ENCODE data around the gene CNIH1.
A peak's percentile ranks its signal among the peaks of the same experiment; 100 is the strongest.

The CNIH1 gene

GRCh38 chr14:54440873-54441868 lies at the start of gene CNIH1:
TSS of gene CNIH1 (minus strand) at chr14:54441374. CDS start at chr14:54441327, 47 bp downstream.
- peak; percentile 89 to 92 for DNase-seq (ENCODE audit: low read depth in 2 of 2)

DNA sequence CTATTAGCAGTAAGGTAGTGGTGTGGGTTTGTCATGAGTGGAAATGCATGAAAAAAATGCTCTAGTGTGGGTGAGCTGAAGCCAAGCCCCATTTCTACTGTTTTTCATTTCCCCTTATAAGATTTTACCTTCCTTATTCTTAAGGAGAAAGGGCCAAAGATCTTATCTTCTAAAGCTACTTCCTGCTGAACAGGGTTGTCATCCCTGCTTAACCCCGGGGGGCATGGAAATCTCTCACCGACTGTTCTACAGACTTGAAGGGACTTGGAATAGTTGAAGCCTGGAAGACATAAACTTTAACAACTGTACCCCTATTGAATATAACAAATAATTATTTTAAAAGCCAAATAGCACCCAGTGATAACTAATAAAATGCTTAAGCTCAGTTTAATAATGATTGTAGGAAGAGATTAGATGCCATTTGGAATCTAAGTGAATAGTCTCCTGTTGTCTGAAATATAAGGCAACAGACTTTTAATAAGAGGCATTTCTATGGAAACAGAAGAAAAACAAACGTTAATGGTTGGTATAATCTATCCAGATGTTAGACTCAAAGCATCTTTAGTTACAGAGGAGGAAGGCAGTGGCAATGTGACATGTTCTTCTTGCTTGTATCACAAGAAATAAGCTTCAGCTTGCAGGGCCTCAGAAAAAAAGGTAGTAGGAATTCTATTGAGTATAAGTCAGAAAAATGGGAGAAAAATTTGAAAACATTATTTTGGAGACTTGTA lies 49.4 kb upstream of the CNIH1 start:
- DNase-seq (ENCODE audit: low read depth in 2 of 2): no peak

DNA sequence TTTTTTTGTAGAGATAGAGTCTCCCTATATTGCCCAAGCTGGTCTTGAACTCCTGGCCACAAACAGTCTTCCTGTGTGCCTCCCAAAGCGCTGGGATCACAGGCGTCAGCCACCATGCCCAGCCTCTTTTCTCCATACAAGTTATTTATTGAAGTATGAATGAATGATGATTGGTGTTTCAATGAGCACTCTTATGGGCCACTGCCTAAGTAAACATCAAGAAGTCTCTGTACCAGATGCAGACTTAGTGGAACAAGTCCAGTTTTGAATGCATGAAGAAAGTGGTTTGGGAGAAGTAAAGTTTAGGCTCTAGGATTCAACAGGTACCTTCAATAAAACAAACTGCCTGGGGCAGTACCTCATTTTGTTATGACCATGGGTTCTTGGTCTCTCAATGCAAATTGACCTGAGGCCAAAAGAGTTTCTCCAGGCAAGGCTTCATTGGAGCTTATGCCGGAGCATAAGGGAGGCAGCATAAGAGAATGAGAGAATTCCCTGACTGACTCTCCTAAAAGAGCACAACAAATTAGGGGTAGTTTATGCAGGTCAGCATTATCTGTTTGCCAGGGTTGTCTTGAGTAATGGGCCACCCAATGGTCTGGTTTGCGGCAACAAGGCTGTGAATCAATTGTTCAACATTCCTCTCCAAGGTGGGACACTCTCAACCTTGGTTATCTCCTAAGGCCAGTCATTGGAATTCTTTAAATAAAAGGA lies 48.7 kb upstream of the CNIH1 start:
- no peak for DNase-seq (ENCODE audit: low read depth in 2 of 2)

- DNase-seq (ENCODE audit: low read depth in 2 of 2): no peak
Observed at GRCh38 chr14:54489318-54489683, 48.1 kb upstream of the CNIH1 start.

GRCh38 chr14:54488646-54489317 lies 47.6 kb upstream of the CNIH1 start, which contains the start of gene GMFB:
TSS of gene GMFB (minus strand) at chr14:54488980. CDS start at chr14:54488927, 53 bp downstream.
- DNase-seq (ENCODE audit: low read depth in 2 of 2): peak; percentile 81 to 83

- no peak for DNase-seq (ENCODE audit: low read depth in 2 of 2)
Observed at GRCh38 chr14:54488318-54488645, 47.1 kb upstream of the CNIH1 start.

GRCh38 chr14:54487771-54488170 lies 46.6 kb upstream of the CNIH1 start:
- no peak for DNase-seq (ENCODE audit: low read depth in 2 of 2)

DNA sequence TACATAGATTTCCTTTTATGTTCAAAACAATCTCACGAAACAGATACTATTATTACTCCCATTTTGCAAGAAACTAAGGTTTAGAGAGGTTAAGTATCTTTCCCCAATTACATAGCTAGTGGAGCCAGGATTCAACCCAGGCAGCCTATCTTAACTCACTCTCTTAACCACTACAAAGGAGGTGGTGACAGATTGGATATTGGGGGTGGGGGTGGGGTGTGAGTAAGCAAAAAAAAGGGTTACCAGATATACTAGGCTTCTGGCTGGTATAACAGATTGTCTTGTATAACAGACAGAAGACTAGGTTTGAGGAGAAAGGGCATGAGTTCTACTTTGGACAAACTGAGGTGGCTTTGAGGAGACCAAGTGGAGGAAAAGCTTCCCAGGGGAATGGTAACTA lies 45.5 kb upstream of the CNIH1 start:
- DNase-seq (ENCODE audit: low read depth in 2 of 2): no peak

GRCh38 chr14:54483846-54484245 lies 42.7 kb upstream of the CNIH1 start:
- DNase-seq (ENCODE audit: low read depth in 2 of 2): no peak

DNA sequence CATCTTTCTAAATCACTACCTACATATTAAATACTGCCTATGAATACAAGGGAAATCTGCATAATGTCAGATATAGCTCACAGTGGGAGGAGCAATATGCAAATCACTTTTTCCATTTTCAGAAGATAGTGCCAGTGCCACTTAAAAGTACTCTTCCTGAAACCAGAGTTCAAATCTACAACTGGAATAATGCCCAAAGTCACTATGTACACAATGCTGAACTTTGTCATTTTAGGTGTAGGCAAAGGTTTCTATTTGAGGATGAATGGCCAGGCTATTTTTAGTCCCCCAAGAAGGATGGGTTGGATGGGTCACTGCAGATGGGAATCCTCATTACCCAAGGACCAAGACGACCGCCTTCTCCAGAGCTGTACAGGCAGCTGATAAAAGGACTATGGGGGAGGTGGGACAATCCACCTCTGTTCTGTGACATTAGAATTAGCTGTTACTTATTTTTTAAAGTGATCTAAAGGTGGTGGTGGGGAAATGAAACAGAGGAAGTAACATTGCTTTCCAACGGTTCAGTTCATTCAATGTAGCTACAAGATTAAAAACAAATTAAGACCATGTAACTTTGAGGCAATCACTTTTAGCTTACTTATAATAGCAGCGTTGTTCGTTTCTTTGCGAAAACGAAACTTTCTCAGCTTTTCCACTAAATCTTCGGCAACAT lies 42.0 kb upstream of the CNIH1 start:
- DNase-seq (ENCODE audit: low read depth in 2 of 2): no peak

DNA sequence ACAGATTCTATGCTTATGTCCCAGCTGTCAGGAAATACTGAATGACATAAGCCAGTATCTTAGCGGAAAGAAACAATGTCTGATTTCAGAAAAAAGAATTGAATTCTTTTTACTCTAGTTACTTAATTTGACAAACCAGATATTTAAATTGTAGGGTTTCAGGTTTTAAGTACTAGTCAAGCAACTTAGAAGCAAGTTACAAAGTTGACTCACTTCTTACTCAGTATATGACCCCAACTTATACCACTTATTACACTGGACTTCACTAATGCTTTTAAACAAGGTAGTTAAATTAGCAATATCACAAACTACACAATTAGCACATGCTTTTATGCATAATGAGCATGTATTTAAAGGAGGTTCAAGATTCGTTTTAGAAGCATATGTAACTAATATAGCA lies 40.5 kb upstream of the CNIH1 start:
- no peak for DNase-seq (ENCODE audit: low read depth in 2 of 2)

DNA sequence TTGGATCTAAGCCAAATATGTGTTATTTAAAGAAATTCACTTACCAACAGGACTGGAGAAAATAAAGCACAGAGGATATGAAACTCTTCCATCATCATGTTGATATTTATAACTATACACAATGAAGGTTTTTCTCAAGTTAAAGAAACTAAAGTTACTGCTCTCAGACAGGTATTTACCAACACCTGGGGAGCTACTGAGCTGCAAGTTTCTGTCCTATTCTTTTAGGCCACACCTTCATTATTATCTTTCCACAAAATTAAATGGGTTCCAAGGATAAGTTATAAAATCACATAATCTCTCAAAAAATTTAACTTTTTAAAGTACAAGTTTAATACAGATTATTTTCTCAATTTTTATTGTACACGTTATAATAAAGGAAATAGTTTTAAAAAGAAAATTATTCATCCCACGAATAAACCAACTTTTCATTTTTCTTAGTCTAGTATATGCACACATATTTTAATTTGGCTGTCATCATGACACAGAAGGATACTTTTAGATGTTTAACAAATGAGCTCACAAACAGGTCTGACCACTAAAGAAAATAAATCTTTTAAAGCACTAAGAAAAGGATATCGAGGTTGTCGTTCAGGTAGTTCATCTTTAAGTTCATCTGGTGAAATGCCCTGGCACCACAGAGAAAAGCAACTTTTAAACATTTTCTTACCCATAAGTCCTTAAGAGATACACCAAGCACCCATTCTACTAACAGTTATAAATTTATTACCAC lies 39.8 kb upstream of the CNIH1 start:
- no peak for DNase-seq (ENCODE audit: low read depth in 2 of 2)

DNA sequence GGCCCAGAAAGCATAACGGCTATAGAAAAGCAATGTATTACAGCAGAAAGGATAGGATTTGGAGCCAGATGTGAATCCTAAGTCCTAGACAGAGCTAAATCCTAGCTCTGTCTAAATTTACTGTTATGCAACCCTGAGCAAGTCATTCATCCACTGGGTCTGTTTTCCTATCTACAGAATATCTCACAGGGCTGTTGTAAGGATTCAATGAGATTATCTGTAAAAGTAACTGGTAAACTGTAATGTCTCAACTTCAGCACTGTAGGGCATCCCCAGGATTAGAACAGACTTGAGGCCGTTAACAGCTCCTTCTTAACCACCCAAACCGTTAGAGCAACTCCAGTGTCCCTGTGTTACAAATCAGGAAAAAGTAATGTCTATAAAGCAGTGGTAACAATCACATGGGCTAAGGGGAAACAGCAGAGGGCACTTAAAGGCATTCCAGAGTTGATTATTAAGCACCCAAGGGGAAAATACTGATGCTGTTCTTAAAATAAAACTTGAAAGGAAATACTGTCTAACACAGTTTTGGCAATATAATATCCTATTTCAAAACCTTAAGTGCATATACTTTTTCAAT lies 37.6 kb upstream of the CNIH1 start:
- DNase-seq (ENCODE audit: low read depth in 2 of 2): no peak

DNA sequence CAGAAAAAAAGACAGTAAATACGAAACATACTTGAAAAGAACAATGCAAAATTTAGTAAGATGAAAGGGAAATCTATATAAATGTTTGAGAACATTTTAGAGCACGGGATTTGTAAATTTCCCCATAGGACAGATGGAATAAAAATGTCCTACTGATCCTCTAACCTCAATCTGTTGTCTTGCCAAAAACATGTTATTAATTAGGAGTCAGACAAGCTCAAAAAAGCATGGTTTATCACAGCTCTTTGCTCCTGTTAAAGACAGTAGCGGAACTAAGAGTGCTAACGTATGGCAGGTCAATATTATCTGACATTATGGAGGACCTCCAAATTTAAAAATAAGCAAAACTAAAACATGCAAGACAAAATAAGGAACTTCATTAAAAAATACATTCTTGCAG lies 34.7 kb upstream of the CNIH1 start:
- DNase-seq (ENCODE audit: low read depth in 2 of 2): no peak

- no peak for DNase-seq (ENCODE audit: low read depth in 2 of 2)
Observed at GRCh38 chr14:54475187-54475899, 34.2 kb upstream of the CNIH1 start.

DNA sequence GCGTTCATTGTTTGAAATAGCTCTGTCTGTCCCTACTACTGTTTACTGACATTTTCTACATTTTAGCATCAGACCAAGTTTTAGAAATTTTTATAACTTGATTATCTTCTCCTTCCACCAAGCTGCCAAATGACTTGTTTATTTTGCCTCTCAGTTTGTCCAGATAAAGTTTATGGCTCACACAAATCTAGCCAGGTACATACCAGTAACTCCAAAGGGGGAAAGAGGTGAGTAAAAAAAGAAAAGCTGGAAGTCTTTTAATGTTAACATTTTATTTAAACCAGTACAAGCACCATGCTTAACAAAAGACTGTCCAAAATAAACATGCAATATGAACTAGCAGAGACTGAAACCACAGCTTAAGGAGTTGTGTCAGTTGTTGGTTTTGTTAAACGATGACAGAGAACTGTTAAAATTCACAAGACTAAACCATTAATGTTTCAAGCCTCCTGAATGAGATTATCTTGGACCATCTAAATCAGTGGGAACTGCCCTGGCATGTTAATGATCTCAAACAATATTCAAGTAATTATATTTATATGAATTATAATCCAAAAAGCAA lies 33.1 kb upstream of the CNIH1 start:
- no peak for DNase-seq (ENCODE audit: low read depth in 2 of 2)

GRCh38 chr14:54472315-54472714 lies 31.1 kb upstream of the CNIH1 start:
- no peak for DNase-seq (ENCODE audit: low read depth in 2 of 2)

GRCh38 chr14:54471641-54472040 lies 30.5 kb upstream of the CNIH1 start:
- no peak for DNase-seq (ENCODE audit: low read depth in 2 of 2)

DNA sequence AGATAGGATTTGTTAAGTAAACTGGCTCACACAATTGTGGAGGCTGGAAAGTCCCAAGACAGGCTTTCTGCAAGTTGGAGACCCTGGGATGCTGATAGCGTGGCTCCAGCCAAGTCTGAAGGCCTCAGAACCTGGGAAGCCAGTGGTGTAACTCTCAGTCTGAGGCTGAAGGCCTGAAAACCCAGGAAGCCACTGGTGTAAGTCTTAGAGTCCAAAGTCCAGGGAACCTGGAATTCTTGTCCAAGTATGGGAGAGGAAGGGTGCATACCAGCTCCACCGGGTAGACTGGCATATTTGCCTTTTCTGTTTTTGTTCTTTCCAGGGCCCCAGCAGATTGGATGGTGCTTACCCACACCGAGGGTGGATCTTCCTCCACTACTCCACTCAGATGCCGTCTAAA lies 29.5 kb upstream of the CNIH1 start:
- no peak for DNase-seq (ENCODE audit: low read depth in 2 of 2)

All from stimulated activated CD4-positive, alpha-beta T cell treated with anti-CD3 and anti-CD28 coated beads, Interleukin-1b, Interleukin-23, amount 100 ng/mL, for 4 hours (primary cell).